Epithelial cell of proximal tubule (primary cell): ENCODE measurements around the gene KLHL24. TPM values are rescaled to one million over a fixed set of nuclear protein-coding genes. Genes with fewer than 3 reads are reported as not detected.
"Not testable (repeated sequence)": the region's sequence is repeated elsewhere in the genome, so short reads cannot be mapped to it uniquely, and the experiment has no call there.

ENCODE experiments used
- DNase-seq: peaks from one replicate; pipeline ENCODE4 v3.0.0-alpha.2; 2011; ENCODE audit warnings: low read depth
- H3K4me3 ChIP-seq: 2 replicates; pipeline ENCODE4 v1.5.1; 2011; ENCODE audit warnings: low read depth, mild to moderate bottlenecking, low read length
- CTCF ChIP-seq: conservative IDR thresholded peaks from 2 replicates; pipeline ENCODE4 v1.5.1; 2012; ENCODE audit warnings: low read depth, mild to moderate bottlenecking, low read length
- total RNA-seq: library from RNA; depleted of rRNA; stranded (reverse); fragments of >200 nt; gene quantifications from 2 replicates; pipeline ENCODE4 v1.2.3, GENCODE V29; 2015

Gene KLHL24
- total RNA-seq, 1 donor from 2014 or later, result 20.6 TPM

GRCh38 chr3:183594636-183595035 is 40.8 kb upstream of the KLHL24 start:
- no peak overlapping the region for H3K4me3 ChIP-seq
- TF ChIP-seq CTCF, result no peak
- no peak for DNase-seq

GRCh38 chr3:183597959-183598358 is 37.5 kb upstream of the KLHL24 start:
- no peak for DNase-seq
- TF ChIP-seq CTCF, result no peak

GRCh38 chr3:183611326-183611725 is 24.1 kb upstream of the KLHL24 start:
- not testable (repeated sequence) for H3K4me3 ChIP-seq, DNase-seq

More at GRCh38 chr3:183597959-183598358, 37.5 kb upstream of the KLHL24 start:
- H3K4me3 ChIP-seq, result no peak overlapping the region

GRCh38 chr3:183613366-183614285 is 21.8 kb upstream of the KLHL24 start:
- no peak for TF ChIP-seq CTCF
- no peak overlapping the region for H3K4me3 ChIP-seq
- no peak for DNase-seq

- no peak overlapping the region for H3K4me3 ChIP-seq
- TF ChIP-seq CTCF, result no peak
- DNase-seq, result no peak
Observed at GRCh38 chr3:183618542-183618941, 16.9 kb upstream of the KLHL24 start.

- no peak for TF ChIP-seq CTCF
- no peak for DNase-seq
- H3K4me3 ChIP-seq, result no peak overlapping the region
Observed at GRCh38 chr3:183619010-183619409, 16.4 kb upstream of the KLHL24 start.

- no peak for TF ChIP-seq CTCF
- no peak overlapping the region for H3K4me3 ChIP-seq
- DNase-seq, result no peak
Observed at GRCh38 chr3:183619624-183620251, 15.7 kb upstream of the KLHL24 start.
